IPS-20b (cell line): Measurements from ENCODE around the gene PLPPR3.
"Not testable (repeated sequence)": the region's sequence is repeated elsewhere in the genome, so short reads cannot be mapped to it uniquely, and the experiment has no call there.

Experiments
- H3K27ac ChIP-seq: one replicate; pipeline ENCODE4 v1.5.1; 2013; ENCODE audit warnings: low read length
- H3K27me3 ChIP-seq: 2 replicates; pipeline ENCODE4 v1.6.1; 2013; ENCODE audit warnings: mild to moderate bottlenecking, low read length, inconsistent platforms; ENCODE audit not compliant: insufficient read depth
- H3K36me3 ChIP-seq: 2 replicates; pipeline ENCODE4 v1.6.1; 2013; ENCODE audit warnings: low read depth, mild to moderate bottlenecking, inconsistent platforms, low read length, moderate library complexity; ENCODE audit not compliant: insufficient read depth
- H3K4me1 ChIP-seq: 2 replicates; pipeline ENCODE4 v1.6.1; 2013; ENCODE audit warnings: mild to moderate bottlenecking, control low read depth, inconsistent platforms, low read length, moderate library complexity; ENCODE audit not compliant: insufficient read depth
- H3K4me3 ChIP-seq: 2 replicates; pipeline ENCODE4 v1.5.1; 2013; ENCODE audit warnings: mild to moderate bottlenecking, low read length, inconsistent platforms
- H3K9ac ChIP-seq: 2 replicates; pipeline ENCODE4 v1.6.1; 2013; ENCODE audit warnings: low read depth, mild to moderate bottlenecking, inconsistent platforms, low read length, moderate library complexity
- H3K9me3 ChIP-seq: 2 replicates; pipeline ENCODE4 v1.6.1; 2013; ENCODE audit warnings: mild to moderate bottlenecking, low read depth, low read length, inconsistent platforms; ENCODE audit not compliant: insufficient read depth

The PLPPR3 gene

DNA sequence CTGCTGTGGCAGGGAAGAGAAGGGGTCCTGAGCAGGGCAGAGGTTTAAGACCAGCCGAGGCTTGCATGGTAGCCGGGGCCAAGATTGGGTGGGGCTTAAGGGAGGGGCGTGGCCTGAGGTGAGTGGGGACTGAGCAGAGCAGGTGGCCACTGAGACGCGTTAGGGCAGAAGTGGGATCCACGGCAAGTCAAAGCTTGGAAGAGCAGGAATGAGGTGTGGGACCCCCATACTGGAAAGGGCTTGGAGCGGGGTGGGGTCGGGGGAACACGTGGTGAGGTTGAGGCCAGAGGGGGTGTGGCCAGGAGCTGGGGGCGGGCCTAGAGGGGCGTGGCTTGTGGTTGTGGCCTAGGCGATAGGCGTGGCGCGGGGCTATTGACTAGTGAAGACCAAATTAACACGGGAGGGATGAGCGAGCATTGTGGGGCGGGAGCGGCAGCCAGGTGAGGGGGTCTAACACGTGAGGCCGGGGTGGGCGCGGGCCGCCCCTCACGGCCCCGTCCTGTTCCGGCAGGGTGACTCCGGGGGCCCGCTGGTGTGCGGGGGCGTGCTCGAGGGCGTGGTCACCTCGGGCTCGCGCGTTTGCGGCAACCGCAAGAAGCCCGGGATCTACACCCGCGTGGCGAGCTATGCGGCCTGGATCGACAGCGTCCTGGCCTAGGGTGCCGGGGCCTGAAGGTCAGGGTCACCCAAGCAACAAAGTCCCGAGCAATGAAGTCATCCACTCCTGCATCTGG, 41.0 kb upstream of the PLPPR3 start:
- peaks cover 4% of the 10 kb centered on the region for H3K4me1 ChIP-seq
- no peak overlapping the region for H3K27ac ChIP-seq
- no peaks in the 10 kb centered on the region for H3K9me3 ChIP-seq
- peaks cover 36% of the 10 kb centered on the region for H3K27me3 ChIP-seq
- H3K36me3 ChIP-seq, result peaks cover 4% of the 10 kb centered on the region; the same call in 1 of the 2 replicates
- H3K4me3 ChIP-seq, result peak overlapping the region; percentile 56; the same call in 1 of the 2 replicates
- H3K9ac ChIP-seq, result no peak overlapping the region

DNA sequence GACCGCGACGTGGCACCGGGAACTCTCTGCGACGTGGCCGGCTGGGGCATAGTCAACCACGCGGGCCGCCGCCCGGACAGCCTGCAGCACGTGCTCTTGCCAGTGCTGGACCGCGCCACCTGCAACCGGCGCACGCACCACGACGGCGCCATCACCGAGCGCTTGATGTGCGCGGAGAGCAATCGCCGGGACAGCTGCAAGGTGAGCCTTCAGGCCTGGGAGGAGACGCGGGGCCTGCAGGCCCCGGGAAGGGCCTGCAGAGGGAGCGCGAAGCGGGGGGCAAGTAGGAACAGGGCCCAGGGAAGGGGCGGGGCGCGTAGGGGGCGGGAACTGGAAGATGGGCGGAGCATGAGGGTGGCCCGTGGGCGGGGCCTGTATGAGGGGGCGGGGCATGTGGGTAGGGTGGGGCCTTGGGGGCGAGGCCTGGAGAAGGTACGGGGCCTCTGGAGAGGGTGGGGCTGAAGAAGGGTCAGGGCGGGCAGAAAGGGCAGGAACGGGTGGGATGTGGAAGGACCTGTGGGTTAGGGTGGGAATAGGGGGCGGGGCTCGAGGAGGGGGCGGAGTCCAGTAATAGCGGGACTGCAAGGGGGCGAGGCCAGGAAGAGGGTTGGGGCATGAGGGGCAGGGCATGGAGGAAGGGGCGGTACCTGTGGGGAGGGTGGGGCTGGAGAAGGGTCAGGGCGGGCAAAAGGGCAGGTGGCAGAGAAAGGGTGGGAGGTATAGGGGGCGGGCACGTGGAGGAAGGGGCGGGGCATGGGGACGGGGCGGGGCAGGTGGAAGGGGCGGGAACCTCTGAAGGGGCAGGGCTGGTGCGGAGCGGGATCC, 40.2 kb upstream of the PLPPR3 start:
- H3K4me3 ChIP-seq, result peak overlapping the region; percentile 56; the same call in 1 of the 2 replicates

DNA sequence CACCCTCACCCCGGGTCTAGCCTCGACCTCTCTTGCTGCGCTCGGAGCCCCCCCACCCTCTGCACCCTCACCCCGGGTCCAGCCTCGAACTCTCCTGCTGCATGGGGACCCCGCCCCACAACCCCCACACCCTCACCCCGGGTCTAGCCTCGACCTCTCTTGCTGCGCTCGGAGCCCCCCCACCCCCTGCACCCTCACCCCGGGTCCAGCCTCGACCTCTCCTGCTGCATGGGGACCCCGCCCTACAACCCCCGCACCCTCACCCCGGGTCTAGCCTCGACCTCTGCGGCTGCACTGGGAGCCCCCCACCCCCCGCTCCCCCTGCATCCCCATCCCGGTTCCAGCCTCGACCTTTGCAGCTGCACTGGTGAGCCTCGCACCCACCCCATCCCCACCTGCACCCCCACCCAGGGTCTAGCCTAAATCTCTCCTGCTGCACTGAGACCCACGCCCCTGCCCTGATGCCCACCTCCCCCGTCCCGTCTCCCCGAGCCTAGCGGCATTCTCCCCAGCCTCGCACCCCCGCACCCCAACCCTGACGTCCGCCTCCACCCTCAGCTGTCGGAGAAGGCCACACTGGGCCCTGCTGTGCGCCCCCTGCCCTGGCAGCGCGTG, 39.5 kb upstream of the PLPPR3 start:
- no peaks in the 10 kb centered on the region for H3K4me1 ChIP-seq
- H3K27ac ChIP-seq, result no peak overlapping the region
- peaks cover 36% of the 10 kb centered on the region for H3K27me3 ChIP-seq
- H3K36me3 ChIP-seq, result no peaks in the 10 kb centered on the region
- no peak overlapping the region; the same call in 1 of the 2 replicates for H3K4me3 ChIP-seq
- no peak overlapping the region for H3K9ac ChIP-seq
- no peaks in the 10 kb centered on the region for H3K9me3 ChIP-seq

More for the DNA sequence above, 40.2 kb upstream of the PLPPR3 start:
- no peaks in the 10 kb centered on the region for H3K36me3 ChIP-seq
- no peaks in the 10 kb centered on the region for H3K9me3 ChIP-seq
- no peak overlapping the region for H3K9ac ChIP-seq
- H3K4me1 ChIP-seq, result no peaks in the 10 kb centered on the region
- H3K27me3 ChIP-seq, result peaks cover 36% of the 10 kb centered on the region
- no peak overlapping the region for H3K27ac ChIP-seq

DNA sequence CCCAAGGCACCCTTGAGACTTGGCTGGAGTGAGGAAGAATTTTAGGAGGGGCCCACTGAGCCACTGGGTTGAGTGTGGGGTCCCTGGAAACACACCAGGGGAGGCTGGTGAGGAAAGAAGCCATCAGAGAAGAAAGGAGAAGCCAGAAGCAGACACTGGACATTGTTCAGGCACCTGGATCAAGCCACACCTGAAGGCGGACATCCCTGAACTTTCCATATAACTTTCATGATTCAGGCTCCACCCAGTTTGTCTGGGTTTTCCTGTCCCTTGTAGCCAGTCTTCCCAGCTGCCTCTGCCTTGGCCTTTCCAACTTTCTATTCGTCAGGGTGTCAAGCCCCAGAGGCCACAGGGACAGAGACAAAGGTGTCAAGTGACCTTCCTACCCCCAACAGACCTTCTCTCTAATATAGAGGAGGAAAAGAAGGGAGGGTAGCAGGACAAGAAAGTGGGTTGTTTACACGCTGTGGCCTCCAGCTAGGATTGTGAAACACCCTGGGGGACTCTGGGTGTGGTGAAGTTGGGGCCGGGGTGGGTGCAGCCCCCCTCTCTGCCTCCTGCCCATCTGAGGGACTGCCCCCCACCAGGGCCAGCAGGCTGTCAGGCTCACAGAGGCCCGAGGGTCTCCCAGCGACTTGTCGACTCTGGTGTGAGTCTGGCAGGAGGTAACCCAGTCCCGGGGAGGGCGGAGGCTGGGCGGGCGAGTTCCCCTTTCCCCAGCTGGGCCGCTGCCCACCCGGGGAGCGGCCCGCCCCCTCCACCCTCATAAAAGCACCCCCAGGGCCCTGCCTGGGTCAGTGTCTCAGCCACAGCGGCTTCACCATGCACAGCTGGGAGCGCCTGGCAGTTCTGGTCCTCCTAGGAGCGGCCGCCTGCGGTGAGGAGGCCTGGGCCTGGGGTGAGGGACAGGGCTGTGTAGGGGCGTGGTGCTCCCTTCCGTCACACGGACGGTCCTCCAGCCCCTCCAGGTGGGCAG, 37.4 kb upstream of the PLPPR3 start, which contains the start of gene CFD:
Gene CFD, plus strand, starts transcription at position 797 of the 976 bp plus-strand sequence. Its CDS starts 26 bp downstream, at position 823.
- no peaks in the 10 kb centered on the region for H3K9me3 ChIP-seq
- H3K27me3 ChIP-seq, result peaks cover 36% of the 10 kb centered on the region
- H3K9ac ChIP-seq, result no peak within 1 kb of the TSS
- H3K4me3 ChIP-seq, result peak within 1 kb of the TSS; percentile 40; the same call in 1 of the 2 replicates
- H3K27ac ChIP-seq, result no peak within 1 kb of the TSS
- no peaks in the 10 kb centered on the region for H3K36me3 ChIP-seq
- H3K4me1 ChIP-seq, result no peaks in the 10 kb centered on the region

DNA sequence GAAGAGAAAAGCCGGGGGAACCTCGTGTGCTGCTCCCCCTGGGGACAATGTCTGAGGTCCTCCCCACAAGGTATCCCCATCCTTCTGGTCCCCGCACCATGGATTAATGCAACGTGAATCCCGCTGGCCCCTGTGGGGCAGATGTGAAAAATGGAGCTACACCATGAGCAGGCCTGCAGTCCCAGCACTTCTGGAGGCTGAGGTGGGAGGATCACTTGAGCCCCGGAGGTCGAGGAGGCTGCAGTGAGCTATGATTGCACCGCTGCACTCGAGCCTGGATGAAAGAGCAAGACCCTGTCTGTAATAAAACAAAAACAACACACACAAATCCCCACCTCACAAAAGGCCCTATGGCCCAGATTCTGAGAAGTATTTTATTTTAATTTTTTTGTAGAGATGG, 36.5 kb upstream of the PLPPR3 start:
- Histone ChIP-seq H3K4me1 (no peaks in the 10 kb centered on the region), H3K9ac (no peak overlapping the region), H3K9me3 (no peaks in the 10 kb centered on the region), H3K36me3 (no peaks in the 10 kb centered on the region), H3K27me3 (peaks cover 35% of the 10 kb centered on the region), H3K4me3 (no peak overlapping the region), H3K27ac (no peak overlapping the region)

DNA sequence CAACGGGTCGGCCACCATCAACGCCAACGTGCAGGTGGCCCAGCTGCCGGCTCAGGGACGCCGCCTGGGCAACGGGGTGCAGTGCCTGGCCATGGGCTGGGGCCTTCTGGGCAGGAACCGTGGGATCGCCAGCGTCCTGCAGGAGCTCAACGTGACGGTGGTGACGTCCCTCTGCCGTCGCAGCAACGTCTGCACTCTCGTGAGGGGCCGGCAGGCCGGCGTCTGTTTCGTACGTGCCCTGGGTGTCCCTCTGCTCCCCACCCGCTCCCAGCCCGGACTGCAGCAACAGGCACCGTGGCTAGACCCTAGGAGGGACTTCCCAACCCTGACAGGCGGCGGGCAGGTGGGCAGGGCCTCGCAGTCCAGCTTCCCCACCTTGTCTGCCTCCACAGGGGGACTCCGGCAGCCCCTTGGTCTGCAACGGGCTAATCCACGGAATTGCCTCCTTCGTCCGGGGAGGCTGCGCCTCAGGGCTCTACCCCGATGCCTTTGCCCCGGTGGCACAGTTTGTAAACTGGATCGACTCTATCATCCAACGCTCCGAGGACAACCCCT, 33.9 kb upstream of the PLPPR3 start:
- H3K9me3 ChIP-seq, result no peaks in the 10 kb centered on the region
- H3K27ac ChIP-seq, result no peak overlapping the region
- H3K4me3 ChIP-seq, result no peak overlapping the region
- H3K4me1 ChIP-seq, result no peaks in the 10 kb centered on the region
- peaks cover 25% of the 10 kb centered on the region for H3K27me3 ChIP-seq
- H3K9ac ChIP-seq, result no peak overlapping the region
- H3K36me3 ChIP-seq, result no peaks in the 10 kb centered on the region

DNA sequence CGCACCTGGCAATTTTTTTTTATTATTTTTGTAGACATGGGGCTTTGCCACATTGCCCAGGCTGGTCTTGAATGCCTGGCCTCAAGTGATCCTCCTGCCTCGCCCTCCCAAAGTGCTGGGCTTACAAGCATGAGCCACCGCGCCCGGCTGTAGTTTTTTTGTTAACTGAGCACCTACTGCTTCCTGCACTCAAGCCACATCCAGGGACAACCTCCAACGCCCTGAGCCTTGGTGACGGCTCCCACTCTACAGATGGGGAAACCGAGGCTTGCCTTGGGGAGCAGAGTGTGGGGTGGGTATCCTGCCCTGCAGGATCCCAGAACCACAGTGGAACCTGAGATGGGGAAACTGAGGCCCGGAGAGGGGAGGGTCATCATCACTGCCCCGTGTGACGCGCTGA, 33.4 kb upstream of the PLPPR3 start:
- H3K27me3 ChIP-seq, result peaks cover 20% of the 10 kb centered on the region
- H3K9me3 ChIP-seq, result no peaks in the 10 kb centered on the region
- H3K9ac ChIP-seq, result no peak overlapping the region
- no peaks in the 10 kb centered on the region for H3K36me3 ChIP-seq
- H3K4me1 ChIP-seq, result no peaks in the 10 kb centered on the region
- no peak overlapping the region for H3K27ac ChIP-seq
- no peak overlapping the region for H3K4me3 ChIP-seq

DNA sequence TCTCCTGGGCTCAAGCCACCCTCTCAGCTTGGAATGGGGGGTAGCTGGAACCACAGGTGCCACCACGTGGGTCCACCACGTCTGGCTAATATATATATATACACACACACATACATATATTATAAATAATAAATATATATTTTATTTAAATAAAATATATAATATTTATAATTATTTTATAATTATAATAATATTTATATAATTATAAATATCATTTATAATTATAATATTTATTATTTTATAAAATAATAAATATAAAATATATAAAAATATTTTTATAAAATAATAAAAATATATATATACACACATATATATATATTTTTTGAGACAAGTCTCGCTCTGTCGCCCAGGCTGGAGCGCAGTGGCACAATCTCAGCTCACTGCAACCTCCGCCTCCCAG, 32.8 kb upstream of the PLPPR3 start:
- Histone ChIP-seq H3K36me3 (no peaks in the 10 kb centered on the region), H3K27me3 (peaks cover 14% of the 10 kb centered on the region), H3K4me3 (no peak overlapping the region), H3K4me1 (no peaks in the 10 kb centered on the region), H3K9me3 (no peaks in the 10 kb centered on the region), H3K27ac (no peak overlapping the region), H3K9ac (no peak overlapping the region)

DNA sequence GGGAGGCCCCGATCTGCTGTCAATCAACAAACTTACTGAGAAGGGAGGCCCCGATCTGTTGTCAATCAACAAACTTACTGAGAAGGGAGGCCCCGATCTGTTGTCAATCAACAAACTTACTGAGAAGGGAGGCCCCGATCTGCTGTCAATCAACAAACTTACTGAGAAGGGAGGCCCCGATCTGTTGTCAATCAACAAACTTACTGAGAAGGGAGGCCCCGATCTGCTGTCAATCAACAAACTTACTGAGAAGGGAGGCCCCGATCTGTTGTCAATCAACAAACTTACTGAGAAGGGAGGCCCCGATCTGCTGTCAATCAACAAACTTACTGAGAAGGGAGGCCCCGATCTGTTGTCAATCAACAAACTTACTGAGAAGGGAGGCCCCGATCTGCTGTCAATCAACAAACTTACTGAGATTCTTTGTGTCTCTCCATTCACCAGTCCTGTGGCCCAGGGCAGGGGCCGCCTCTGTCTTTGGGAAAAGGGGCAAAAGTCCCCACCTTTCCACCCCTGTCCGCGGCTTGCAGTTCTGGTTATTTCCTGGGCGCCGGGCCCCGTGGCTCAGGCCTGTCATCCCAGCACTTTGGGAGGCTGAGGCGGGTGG, 32.0 kb upstream of the PLPPR3 start:
- not testable (repeated sequence) for H3K27me3 ChIP-seq, H3K4me3 ChIP-seq, H3K9ac ChIP-seq, H3K4me1 ChIP-seq, H3K27ac ChIP-seq, H3K36me3 ChIP-seq, H3K9me3 ChIP-seq

DNA sequence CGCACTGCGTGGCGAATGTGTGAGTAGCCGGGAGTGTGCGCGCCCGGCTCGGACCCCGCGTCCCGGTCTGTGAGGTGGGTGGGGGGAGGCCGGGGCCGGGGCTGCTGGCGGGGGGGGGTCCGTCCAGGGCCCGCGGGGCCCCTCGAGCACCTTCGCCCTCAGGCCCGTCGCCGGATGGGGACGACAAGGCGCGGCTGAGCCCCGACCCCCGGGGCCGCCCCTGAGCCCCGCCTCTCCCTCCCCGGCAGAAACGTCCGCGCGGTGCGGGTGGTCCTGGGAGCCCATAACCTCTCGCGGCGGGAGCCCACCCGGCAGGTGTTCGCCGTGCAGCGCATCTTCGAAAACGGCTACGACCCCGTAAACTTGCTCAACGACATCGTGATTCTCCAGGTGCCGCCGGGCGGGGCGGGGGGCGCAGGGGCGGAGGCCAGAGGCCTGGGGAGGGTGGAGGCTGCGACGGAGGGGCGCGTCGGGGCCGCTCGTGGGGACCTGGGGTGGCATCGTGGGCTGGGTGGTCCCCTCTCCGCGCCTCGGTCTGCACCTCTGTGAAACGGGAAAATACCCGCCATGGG, 31.3 kb upstream of the PLPPR3 start:
- Histone ChIP-seq H3K9ac (no peak overlapping the region), H3K27ac (no peak overlapping the region), H3K4me3 (no peak overlapping the region), H3K27me3 (no peaks in the 10 kb centered on the region), H3K9me3 (no peaks in the 10 kb centered on the region), H3K36me3 (no peaks in the 10 kb centered on the region), H3K4me1 (no peaks in the 10 kb centered on the region)
